ENCODE measurements around the gene ZFAND3. TPM values are rescaled to one million over a fixed set of nuclear protein-coding genes. Genes with fewer than 3 reads are reported as not detected.

Gene ZFAND3
- total RNA-seq, 1 donor from 2014 or later = 62.2 TPM

DNA sequence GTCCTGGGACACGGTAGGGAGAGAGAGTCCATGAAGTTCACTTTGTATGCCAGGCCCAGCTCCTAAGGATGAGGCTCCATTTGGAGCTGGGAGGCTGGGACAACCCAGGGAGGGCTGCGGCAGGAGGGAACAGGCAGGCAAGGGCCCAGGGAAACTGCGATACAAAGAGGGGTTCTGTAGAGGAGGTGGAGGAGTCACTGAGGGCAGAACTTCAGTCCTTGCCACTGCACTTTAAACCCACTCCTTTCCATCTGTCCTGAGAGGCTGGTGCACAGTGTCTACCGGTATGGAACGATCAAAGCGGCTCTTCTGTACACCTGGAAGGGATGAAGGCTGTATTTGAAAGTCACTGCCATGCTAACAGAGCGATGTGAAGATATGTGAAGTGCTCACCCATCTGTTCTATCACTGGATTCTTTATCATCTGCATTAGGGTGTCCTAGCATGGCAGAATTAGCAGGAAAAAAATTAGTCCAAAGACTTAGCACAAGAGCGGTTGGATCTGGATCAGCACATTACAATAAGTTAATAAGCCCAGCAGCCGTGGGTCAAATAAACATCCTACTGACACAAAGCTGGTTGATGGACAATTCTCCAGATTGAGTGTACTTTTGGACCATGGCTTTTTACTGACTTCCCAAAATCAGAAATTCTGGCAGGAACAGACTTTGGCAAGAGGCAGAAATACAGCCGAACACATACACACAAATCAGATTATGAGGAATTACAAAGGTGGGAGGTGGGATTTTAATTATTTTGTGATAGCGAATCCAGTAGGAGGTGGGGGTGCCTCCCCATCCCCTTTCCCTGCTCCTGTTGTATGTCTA is 20.9 kb upstream of the ZFAND3 start:
- no peak for DNase-seq (ENCODE audit: low read depth)

DNA sequence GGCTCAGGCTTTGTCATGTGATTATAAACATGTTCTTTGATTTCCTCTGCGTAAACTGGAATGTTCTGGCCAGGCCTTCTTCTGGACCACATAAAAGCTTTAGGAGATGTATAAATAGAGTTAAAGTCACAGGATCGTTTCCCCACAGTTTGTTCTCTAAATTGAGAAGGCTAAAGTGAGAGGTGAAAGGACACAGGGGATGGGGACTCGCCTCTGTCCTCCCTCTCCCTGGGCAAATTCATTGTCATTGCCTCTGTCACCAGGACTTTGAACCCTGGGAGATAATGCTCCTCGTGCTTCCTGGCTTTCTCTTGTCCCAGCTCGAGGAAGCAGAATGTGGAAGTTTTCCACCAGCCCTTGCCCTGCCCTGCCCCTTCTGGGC is 20.3 kb upstream of the ZFAND3 start:
- DNase-seq (ENCODE audit: low read depth) = no peak

DNA sequence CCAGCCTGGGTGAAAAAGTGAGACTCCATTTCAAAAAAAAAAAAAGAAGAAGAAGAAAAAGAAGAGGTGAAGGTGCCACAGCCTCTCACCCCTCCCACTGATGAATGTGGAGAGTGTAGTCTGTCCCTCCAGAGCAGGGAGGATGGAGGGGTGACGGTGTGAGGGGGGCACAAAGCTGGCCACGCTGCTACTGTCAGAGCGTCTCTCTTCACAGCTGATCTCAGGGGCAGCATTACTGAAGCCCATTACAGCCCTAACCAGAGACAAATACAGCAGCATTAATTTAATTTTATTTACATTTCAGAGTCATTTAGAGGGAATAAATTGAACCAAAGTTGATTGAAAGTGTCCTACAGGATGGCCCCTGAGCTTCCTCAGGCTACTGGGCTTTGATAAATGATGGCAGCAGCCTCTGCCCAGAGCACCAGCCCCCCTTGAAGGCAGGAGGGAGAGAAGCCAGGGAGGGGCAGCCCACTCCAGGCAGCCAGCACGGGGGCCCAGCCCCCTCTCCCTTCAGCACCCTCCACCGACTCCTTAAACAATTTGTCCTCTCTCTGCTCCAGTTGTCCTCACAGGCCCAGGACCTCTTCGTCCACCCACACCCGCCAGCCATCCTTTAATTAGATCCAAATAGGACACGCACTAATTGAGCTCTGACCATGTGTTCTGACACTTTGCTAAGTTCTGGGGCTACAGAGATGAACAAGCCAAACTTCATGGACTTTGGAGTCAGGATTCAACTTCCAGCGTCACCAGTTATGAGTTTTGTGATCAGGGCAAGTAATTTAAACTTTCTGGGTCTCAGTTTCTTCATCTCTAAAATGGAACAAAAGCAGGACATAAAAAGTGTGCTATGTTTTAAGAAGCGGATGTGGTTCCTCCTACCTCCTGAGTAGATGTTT is 18.6 kb upstream of the ZFAND3 start:
- DNase-seq (ENCODE audit: low read depth) = no peak

DNA sequence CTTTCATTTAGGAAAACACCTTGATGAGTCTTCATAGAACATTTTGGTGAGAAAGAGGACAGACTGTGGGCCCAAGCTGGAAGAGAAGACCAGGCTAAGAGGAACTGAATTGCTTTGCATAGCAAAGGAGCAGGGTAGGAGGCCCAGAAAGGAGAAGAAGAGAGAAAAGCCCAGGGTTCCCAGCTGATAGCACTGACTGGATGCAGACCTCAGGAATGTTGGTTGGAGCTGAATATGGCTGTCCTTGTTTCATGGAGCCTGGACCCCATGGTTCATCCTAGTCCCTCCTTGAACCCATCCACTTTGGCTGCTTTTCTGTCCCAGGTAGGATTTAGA is 18.0 kb upstream of the ZFAND3 start:
- DNase-seq (ENCODE audit: low read depth) = no peak

DNA sequence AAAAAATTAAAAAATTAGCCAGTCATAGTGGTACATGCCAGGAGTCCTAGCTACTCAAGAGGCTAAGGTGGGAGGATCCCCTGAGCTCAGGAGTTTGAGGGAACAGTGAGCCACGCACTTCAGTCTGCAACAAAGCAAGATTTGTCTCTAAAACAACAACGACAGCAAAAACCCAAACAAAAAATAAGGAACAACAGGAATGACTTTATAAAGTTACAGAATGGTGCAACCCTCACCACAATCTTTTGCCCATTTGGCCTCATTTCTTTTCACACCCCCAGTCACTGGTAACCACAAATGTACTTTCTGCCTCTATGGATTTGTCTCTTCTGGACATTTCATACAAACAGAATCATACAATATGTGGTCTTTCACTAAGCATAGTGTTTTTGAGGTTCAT is 16.7 kb upstream of the ZFAND3 start:
- no peak for DNase-seq (ENCODE audit: low read depth)

DNA sequence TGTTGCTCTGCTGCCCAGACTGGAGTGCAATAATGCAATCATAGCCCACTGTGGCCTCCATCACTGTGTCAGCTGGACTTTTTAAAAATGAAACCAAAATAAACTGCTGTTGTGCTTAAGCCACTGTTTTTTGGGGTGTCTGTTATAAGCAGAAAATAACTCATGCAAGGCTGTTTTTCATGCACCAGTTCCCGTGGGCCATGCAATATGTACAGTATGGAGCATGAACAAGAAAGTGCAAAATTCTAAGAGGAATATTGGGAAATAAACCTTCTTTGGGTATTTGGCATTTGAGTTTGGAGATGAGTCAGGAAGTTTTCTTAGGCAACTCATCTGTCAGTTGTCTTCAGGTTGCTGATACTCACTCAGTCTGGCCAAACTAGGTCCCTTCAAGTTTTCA is 14.9 kb upstream of the ZFAND3 start:
- DNase-seq (ENCODE audit: low read depth) = no peak

DNA sequence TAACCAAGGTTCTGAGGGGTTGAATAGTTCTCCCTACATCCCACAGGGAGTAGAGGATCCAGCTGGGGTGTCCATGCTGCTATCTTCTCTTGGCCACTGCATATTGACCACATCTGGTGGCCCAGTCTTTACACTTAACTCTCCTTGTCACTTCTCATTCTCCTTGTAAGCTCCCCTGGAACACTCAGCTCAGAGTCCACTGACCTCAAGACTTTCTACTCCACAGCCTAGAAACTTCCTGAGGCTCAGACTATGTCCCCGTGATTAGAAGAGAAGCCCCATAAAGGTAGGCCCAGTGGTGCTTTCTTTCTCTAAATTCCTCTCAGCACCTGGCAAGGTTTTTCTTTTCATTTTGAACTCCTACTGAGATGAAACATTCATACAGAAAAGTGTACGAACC is 13.3 kb upstream of the ZFAND3 start:
- DNase-seq (ENCODE audit: low read depth) = no peak

DNA sequence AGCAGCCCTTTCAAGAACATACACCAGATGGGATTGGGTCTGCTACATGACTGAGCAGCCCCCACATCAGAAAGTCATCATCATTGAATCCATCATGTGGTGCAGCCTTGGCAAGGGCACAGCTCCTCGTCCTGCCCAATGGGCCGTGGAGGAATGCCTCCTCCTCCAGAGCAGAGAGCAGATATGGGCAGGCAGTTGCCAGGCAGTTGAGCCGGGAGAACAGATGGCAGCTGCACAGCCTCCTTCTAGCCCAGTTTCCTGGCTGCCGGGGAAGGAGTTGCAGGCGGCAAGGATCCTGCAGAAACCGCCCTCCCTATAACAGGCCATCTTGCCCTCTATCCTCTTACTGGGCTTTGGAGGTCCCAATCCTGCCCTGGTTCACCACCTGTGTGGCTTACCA is 11.9 kb upstream of the ZFAND3 start:
- DNase-seq (ENCODE audit: low read depth) = peak; percentile 72

DNA sequence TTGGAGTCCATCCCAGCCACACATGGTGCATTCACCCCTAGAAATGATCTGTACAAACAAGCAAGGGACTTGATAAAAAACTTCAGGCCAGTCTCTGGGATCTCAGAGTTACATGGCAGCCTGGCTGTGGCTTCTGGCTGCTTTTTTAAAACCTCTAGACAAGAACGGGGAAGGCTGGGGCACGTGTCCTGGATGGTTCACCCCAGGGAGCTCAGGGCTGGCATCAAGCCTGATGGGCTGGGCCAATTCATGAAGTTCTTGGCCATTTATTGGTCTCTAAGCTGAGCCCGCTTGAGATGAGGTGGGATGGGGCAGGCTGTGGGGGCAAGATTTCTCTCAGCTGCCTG is 10.4 kb upstream of the ZFAND3 start:
- DNase-seq (ENCODE audit: low read depth) = peak; percentile 57

DNA sequence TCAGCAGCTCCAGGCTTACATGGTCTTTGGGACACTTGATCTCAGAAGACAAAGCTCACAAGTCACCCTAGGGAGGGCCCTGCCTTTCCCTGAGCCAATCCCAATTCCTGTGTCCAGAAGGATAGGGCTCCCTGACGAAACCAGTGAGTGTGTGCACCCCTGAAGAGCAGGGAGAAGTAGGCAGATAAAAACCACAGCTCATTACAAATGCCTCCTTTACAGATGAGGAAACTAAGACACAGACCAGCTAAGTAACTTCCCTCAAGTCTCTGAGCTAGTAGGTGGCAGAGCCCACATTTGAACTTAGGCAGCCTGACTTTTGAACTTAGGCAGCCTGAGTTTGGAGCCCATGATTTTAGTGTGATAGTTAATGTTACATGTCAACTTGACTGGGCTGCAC is 6.7 kb upstream of the ZFAND3 start:
- DNase-seq (ENCODE audit: low read depth) = no peak

DNA sequence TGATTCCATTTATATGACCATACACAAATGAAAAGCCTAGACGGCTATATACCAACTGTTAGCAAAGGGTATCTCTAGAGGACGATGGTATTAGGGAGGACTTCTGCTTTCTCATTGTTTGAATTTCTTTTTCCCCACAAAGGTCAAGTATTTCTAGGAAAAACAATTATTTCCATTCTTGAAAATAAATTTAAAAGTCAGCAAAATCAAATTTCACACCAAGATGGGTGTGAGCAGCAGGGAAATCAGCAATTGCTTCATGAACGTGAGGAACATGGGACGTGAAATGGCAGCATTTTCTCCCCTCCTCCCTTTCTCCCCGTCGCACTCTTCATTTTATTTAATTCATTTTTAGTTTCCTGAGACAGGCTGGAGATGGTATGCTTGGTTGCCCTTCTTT is 5.2 kb upstream of the ZFAND3 start:
- DNase-seq (ENCODE audit: low read depth) = no peak

DNA sequence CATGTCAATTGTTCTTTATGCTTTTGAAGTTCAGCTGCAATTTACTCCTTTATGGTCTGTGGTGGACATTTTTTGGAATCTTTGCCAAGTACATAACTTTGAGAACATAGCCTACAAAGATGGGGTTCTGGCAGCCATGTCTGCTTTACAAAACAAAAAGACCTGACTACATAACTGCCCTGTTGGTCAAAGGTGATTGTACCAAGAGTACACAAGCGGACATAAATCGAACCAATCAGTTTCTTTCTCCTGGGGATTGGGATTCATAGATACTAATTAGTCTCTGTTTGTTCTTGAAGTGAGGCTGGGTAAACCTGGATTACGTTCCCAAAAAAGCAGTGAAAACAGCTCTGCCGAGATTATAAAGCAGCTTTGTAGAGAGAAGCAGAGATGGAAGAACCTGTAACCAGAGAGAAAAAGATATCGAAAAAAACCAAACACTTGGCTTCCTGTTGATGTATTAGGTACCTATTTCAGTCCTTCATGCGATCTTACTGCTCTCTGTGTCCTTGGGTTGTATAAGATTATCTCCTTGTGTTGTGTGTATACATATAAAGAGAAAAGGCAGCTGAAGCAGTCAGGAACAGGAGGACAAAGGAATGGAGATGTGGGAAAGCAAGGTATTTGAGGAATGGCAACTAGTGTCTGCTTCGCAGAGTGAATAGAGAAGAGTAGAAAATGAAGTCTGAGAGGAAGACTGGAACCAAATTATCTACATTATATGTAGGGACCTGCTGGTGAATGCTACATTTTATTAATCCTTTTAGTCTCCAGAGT is 2.7 kb upstream of the ZFAND3 start:
- DNase-seq (ENCODE audit: low read depth) = no peak

DNA sequence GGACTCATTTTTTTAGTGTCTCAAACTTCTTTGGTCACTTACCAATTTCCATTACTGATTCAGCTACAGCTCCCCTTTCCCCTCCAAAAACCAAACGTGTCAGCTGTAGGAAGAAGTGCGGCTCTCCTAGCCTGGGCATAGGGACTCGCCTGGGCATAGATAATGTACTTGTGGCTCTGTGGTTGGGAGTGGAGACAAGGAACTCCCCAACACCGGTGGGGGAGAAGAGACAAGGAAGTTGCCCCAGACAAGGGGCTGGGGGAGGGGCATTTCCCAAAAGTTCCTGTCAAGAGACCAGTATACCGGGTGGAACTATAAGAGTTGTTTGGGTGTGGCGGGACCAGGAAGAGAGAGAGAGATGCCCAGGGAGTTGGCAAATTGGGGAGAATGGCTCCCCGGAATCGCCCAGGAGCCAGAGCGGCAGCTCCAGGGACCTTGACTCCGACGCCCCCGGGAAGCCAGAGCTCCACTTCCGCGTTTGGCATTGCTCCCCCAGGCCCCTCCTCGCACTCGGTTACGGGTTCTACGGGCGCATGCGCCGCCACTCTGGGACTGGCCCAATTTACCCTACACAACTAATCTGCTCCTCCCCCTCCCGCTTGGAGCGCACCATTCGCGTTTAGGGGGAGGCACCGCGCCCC is 871 bp upstream of the ZFAND3 start:
- DNase-seq (ENCODE audit: low read depth) = peak; percentile 86

DNA sequence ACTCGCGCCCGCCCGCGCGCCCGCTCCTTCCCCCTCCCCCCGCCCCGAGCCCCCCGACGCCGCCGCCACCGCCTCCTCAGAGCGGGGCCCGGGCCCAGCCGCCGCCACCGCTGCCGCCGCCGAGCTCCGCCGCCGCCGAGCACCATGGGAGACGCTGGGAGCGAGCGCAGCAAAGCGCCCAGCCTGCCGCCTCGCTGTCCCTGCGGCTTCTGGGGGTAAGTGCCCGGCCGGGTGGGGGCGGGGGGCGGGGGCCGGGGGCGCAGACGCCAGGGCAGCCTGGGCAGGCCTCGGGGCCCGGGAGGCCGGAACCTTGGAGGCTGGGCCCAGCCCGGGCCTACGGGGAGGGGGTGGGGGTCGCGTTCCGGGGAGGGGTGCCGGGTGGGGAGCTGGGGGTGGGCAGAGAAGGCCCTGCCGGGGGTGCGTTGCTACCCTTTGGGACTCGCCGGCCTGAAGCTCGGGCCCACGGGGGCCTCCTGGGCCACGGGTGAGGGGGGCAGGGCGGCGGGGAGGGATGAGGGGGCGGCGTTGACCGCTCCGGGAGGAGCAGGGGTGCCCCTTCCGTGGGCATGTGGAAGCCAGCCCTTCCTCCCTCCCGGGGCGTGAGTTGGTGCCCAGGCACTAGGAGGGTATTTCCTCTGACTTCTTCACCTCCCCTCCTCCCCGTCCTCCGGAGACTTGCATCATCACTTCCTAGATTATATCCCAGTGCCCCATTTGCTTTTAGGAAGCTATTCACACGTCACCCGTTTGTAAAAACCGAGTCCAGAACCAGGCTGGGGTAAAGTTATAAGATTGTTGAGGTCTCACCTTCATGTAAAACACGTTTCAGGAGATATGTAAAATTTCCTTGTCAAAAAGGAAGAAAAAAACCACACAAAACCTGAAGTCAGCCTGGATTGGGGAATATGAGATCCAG is 533 bp downstream of the ZFAND3 start:
- DNase-seq (ENCODE audit: low read depth) = peak; percentile 84

DNA sequence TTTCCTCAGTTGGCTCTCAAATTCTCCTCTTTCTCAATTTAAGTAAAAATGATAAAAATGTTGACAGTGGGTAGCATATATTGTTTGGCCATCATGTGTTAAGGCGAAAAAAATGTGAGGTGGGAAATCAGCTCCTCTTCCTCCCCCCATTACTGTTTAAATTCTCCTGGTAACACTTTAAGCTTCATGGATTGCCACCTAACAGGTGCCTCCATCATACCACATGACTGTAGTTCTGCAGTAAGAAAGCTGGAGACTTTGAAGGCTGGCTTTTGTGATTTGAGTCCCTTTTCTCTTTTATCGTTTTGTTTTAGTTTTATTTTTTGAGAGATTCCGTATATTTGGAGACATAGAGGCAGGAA is 1.2 kb downstream of the ZFAND3 start:
- no peak for DNase-seq (ENCODE audit: low read depth)

DNA sequence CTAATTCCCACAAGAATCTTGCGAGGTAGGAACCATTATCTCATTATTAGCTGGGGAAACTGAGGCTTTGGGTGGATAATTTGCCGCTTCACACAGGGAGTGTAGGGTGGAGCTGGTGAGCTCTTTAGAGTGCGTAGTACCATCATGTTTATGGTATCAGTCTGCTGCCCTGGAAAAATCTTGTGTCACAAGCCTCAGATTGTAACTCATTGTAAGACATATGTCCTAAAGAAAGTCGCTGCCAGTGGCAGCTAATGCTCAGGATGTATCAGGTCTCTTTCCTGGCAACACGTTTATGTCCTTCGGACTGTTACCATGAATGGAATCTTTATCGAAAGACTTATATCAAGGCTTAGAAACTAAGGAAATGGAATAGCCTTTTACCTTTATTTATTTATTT is 1.9 kb downstream of the ZFAND3 start:
- no peak for DNase-seq (ENCODE audit: low read depth)

DNA sequence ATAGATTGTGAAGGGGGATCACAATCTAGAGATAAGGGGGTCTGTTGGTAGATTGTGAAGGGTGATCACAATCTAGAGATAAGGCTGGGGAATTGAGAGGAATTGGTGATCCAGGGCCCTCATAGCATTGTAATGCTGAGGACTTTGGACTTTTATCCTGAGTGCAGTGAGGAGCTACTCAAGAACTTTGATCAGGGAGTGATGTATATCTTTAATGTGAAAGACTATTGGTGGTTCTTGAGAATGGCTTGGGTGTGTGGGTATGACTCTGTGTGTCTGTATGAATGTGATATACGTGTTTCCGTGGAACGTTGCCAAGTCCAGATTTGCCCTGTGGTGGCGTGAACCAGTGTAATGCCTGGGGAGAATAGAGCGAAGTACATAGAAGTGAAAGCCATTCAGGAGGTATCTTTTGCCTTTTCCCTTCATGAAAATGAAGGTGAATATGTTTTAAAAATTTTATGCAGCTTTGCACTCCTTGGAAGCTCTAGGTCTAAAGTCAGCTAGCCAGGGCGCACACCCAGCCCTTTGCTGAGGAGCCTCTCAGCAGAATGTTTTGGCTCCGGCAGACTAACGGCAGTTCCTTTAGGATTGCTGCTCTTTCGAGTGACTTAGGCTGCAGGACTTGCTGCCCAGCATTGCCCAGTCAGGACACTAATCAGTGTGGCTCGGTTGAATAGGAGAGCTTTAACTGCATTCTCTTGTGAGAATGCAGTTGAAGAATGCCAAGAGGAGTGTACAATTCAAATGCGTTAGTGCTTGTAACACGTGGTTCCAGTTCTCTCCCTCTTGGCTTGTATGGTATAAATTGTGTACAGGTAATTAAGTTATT is 3.5 kb downstream of the ZFAND3 start:
- peak; percentile 54 for DNase-seq (ENCODE audit: low read depth)

DNA sequence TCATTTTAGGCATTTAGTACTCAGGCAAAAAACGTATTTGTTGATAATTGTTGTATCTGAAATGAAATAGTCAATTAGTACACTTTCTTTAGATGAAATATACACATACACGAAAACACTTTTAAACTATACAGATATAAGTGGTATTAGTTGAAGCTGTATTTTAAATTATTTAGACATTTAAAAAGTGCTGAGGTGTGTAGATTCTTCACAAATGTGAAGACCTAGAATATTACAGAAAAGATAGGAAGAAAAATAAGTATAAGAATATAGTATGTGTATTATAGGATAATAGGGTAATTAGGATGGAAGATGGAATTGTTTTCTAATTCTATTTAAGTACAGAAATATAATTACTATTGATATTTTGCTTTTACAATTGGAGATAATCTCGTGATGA is 4.6 kb downstream of the ZFAND3 start:
- DNase-seq (ENCODE audit: low read depth) = no peak

DNA sequence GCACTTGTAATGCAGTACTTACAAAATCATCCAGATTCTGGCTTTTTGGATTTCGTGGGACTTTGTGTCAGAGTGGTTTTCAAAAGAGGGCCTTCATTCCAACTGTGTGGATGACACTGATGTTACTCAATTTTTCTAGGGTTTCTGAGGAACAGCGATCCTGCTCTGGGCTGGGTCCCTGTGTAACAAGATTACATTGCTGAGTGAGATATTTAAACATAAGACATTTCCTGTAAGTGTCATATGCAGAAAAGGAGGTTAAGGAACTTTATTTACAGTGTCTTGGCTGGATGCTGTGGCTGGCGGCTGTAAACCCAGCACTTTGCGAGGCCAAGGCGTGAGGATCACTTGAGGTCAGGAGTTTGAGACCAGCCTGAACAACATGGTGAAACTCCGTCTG is 6.7 kb downstream of the ZFAND3 start:
- no peak for DNase-seq (ENCODE audit: low read depth)

DNA sequence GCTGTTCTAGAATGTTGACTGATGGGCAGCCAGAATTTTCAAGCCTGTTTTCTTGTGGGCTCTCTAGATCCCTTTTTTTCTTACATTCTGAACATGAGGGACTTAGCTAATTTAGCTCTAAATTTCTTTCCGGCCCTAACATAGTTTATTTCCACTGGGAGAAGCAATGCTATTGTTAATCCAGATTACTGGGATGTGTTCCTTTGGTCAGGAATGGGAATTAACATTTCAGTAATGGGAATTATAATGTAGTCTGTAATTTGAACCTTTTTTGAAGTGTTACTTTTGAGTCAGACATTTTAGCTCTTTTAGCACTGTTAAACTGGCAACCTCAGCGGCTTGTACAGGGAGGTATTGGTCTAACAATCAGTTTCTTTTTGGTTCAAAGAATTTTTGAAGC is 7.5 kb downstream of the ZFAND3 start:
- DNase-seq (ENCODE audit: low read depth) = no peak

All from renal cortical epithelial cell (primary cell).